ENCODE data around the gene PMM2.
"Not testable (repeated sequence)": the region's sequence is repeated elsewhere in the genome, so short reads cannot be mapped to it uniquely, and the experiment has no call there.

The PMM2 gene

DNA sequence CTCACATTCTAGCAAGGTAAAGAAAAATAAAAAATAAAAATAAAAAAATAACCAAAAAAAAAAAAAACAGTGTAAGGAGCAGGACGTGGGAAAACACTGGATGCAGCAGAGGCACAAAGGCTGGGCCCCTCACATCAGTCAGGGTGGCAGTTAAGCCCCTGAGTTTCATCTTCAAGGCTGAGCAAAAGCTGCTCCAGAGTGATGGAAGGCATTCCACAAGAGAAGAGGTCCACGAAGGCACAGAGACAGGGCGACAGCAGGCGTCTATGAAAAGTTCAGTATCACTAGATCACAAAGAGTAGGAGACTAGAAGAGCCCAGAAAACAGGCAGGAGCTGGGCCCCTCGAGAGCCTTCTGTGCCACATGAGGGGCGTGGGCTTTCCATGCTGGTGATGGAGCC lies 12.2 kb upstream of the PMM2 start:
- DNase-seq = no peak

GRCh38 chr16:8786316-8786715 lies 11.3 kb upstream of the PMM2 start:
- not testable (repeated sequence) for DNase-seq

GRCh38 chr16:8788578-8789172 lies 9.0 kb upstream of the PMM2 start:
- DNase-seq = no peak

- DNase-seq = no peak
Observed at GRCh38 chr16:8795091-8795490, 2.5 kb upstream of the PMM2 start.

GRCh38 chr16:8795818-8796217 lies 1.8 kb upstream of the PMM2 start:
- DNase-seq = no peak

DNA sequence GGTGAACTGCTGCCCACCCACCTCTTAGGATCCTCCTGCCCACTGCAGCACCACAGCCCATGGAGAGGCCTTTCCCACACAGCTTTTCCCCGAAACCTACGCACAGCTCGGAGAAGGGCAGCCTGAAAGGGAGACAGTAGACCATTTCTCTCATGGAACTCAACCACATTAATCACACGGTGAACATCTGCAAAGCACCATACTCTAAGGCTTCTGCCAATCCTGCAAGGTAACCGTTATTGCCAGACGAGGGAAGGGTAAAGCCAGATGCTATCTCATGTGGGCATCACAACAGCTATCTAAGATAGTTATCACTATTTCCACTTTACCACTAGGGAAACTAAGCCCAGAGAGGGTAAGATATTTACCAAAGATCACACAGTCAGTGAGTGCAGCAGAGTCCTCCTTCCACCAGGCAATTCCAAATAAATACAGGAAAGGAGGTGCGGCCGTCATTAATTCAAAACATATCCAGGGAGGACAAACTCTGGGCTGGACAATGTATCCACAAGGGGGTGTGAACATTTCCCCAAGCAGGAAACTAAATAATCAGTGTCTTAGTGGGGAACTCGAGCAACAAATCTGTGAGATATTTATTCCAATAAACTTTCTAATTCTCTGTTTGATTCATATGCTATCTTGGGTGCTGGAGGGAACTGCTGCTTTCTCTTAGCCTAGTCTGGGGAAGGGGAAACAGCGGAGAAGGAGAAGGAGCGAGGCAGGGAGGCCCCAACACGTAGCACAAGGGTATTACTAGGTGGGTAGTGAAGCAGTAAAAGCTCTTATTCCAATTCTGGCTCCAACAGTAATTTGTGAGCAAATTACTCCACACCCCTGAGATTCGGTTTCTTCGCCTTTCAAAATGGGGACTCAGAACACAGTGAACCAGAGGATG lies 923 bp upstream of the PMM2 start:
- no peak for DNase-seq

GRCh38 chr16:8798174-8798527 lies 512 bp downstream of the PMM2 start:
- no peak for DNase-seq

- DNase-seq = no peak
Observed at GRCh38 chr16:8798535-8799157, 1.0 kb downstream of the PMM2 start.

DNA sequence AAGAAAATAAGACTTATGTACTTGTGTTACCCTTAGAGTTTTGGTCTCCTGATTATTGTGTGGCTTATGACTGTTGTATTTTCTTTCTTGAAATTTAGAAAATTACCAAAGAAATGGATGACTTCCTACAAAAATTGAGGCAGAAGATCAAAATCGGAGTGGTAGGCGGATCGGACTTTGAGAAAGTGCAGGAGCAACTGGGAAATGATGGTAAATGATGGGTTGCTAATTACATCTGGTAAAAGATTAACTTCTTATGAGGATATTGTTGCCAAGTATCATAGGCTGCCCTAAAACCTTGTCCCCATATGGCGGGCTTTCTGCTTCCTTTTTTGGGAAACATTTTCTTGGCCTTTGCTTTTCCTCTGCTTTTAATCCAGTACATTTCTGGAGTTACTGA lies 4.1 kb downstream of the PMM2 start:
- no peak for DNase-seq

DNA sequence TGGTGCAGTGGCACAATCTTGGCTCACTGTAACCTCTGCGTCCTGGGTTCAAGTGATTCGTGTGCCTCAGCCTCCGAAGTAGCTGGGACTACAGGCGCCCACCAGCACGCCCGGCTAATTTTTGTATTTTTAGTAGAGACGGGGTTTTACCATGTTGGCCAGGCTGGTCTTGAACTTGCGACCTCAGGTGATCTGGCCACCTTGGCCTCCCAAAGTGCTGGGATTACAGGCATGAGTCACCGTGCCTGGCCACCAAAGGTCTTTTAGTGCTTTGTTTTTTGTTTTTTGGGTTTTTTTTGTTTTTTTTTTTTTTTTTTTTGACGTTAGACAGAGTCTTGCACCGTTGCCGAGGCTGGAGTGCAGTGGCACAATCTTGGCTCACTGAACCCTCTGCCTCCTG lies 6.1 kb downstream of the PMM2 start:
- DNase-seq = not testable (repeated sequence)

DNA sequence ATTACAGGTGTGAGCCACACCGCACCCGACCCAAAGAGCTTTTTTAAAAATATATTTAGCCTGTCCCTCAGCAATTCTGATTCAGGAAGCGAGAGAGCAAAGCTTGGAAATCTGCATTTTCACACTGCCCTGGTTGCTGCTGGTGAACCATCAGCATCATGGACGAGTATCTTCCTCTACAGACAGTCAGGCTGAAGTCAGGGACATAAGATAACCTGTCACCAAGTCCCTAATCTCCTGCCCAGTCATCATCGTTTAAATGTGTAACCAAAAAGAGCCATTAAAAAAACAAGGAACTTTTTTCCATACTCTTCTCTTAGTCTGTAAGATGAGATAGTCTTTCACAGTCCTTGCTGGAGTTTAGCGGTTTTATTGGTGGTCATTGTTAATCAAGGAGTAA lies 6.7 kb downstream of the PMM2 start:
- no peak for DNase-seq

DNA sequence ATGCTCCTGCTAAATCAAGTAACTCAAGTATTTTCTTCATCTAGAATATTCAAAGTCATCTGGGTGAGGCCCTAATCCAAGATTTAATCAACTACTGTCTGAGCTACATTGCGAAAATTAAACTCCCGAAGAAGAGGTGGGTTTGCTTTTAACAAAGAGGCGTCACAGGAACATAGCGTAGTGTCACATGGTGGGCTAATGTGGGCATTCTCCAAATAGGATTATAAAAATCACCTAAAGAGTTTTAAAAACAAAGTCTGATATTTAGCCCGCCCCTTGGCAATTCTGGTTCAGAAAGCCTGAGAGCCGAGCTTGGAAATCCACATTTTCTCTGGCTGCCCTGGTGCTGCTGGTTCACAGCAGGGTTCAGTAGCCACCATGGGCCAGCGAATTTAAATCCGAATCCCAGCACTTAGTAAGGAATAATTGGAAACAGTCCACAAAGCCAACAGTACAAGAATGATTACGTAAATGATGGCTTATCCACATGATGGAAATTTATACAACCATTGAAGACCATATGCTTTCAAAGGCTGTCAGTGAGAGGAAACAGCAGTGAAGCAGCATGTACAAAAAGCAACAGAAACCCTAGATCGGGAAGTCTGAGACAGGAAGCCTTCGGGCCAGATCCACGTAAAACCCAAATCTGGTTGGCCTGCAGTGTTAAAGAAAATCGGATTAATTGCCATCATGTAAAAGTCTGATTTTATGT lies 8.8 kb downstream of the PMM2 start:
- no peak for DNase-seq

- no peak for DNase-seq
Observed at GRCh38 chr16:8807189-8807588, 9.6 kb downstream of the PMM2 start.

DNA sequence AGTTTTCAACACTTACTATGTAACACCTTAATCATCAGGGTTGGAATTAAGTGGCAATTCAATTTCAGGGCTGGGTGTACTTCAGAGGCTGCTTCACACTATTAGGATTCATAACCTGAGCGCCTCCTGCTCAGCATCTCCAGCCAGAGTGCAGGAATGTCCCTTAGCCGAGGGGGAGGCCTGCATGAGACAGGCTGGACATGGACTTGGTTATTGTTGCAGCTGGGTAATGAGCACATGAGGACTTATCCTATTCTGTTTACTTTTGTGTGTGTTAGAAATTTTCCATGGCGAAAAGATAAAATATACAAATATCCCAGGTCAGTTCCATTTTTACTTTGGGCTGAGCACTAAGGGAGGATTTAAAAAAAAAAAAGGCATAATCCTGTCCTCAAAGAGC lies 10.4 kb downstream of the PMM2 start:
- DNase-seq = no peak

- no peak for DNase-seq
Observed at GRCh38 chr16:8808613-8809353, 11.1 kb downstream of the PMM2 start.

- no peak for DNase-seq
Observed at GRCh38 chr16:8812162-8812843, 14.7 kb downstream of the PMM2 start.

GRCh38 chr16:8814095-8814806 lies 16.6 kb downstream of the PMM2 start:
- no peak for DNase-seq

DNA sequence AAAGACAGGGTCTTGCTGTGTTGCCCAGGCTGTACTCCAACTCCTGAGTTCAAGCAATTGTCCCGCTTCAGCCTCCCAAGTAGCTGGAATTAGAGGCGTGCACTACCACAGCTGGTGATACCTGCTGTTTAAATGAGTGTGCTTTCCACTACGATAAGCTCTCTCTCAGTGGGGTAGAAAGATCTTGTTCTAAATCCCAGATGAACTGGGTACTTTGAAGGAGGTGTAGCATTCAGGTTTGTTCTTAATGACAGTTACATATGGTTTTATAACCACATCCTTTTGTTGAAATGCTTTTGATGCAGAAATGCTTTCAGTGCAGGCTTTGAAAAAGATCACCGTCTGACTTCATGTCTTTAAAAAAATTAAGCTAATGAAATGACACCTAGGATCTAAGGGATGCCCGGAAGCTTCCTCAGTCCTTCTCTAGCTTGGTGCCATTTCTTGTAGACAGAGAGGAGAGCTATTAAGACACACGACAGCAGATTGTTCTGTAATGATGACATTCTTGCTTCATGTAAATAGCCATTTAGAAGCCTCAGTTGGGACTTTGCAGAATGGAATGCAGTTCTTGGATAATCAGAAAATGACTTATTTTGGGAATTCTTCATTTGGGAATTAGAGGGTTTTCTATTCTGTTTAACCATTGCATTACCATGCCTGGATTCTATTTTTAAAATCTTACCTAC lies 19.5 kb downstream of the PMM2 start:
- DNase-seq = no peak

DNA sequence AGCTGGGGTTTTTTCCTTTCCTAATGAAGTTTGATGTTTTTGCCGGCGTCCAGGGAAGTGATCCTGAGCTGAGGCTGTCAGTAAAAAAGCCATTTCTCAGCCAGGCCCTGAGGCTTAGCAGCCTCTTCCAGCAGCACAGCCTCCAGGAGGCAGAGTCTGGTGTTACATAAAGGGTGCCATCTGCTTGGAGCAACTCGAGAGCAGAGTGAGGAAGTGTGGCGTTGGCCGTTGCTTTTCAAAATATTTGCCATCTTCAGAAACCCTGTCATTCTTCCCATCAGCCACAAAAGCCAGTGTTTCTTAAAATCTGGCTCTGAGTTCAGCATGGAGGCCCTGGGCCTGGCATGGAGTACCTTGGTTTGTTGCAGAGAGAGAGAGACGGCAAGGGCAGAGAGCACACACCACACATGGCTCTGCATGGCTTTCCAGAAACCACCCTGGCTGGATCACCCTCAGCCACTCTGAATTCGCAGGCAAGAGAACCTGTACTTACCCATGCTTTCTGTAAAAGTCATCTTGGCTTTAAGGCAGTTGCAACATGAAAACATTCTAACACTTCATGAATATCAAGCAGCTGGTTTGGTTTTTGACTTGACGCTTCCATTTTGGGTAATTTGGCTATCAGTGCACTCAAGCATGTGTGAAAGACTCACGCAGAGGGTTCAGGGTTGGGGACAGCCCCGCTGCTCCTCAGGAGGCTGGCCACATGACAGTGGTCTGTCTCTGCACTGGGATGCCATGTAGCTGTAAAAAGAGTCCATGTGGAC lies 21.0 kb downstream of the PMM2 start:
- DNase-seq = no peak

DNA sequence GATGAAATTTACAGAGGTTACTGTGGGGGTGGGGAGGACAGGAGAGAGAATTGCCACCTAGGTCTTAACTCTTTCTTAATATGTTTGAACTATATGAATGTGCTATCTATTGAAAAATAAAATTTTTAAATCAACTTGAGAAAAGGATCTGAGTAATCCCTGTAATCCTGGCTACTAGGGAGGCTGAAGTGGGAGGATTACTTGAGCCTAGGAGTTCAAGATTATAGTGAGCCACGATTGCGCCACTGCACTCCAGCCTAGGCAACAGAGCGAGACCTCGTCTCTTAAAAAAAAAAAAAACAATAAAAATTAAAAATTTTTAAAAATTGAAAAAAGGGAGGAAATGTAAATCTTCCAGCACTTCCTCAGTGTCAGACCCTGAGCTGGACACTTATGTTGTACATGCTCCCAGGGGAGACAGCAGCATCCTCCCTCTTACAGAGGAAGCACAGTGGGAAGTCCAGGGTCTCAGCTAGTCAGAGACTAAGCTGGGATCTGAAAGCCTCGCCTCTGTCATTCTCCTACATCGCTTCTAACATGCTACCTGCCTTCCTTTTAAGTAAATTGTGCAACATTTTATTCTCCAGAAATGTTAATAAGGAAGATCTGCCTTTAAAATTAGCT lies 21.9 kb downstream of the PMM2 start:
- no peak for DNase-seq
